Common myeloid progenitor, CD34-positive (primary cell): ENCODE results near the gene EXOC6.
A peak's percentile ranks its signal among the peaks of the same experiment; 100 is the strongest.

ENCODE experiments used
- CTCF ChIA-PET: fragments of 350-600 bp; sonication (Branson Sonifier 250); formaldehyde crosslinking; loops from one replicate; lab custom pipeline; 2021; ENCODE audit warnings: antibody characterized with exemption; lab: Charles Lee
- POLR2A ChIA-PET: fragments of 350-600 bp; sonication (Branson Sonifier 250); formaldehyde crosslinking; loops from one replicate; lab custom pipeline; 2021; ENCODE audit warnings: antibody characterized with exemption; lab: Charles Lee
- DNase-seq, 3 donors: peaks; one replicate each; pipeline versions ENCODE4 v3.0.0 to v3.0.0-alpha.2; 2013
- H3K27ac ChIP-seq, 2 experiments: 1 replicate in 1 of 2; 2 replicates in 1 of 2; pipeline ENCODE4 v1.7.0; 2013; ENCODE audit warnings: inconsistent platforms in 2 of 2, low read length in 2 of 2, mild to moderate bottlenecking in 2 of 2, low read depth in 1 of 2, moderate library complexity in 1 of 2; ENCODE audit not compliant: severe bottlenecking in 2 of 2, insufficient read depth in 1 of 2, poor library complexity in 1 of 2
- H3K27me3 ChIP-seq, 5 experiments: replicated peaks in 2 of 5; 1 replicate in 3 of 5; 2 replicates in 2 of 5; pipeline versions ENCODE4 v1.6.1 to v1.7.0; 2013; ENCODE audit warnings: low read length in 4 of 5, mild to moderate bottlenecking in 2 of 5, moderate library complexity in 2 of 5, inconsistent platforms in 1 of 5; ENCODE audit not compliant: insufficient read depth in 5 of 5, control insufficient read depth in 4 of 5
- H3K36me3 ChIP-seq, 4 experiments: 1 replicate in 2 of 4; 2 replicates in 2 of 4; pipeline versions ENCODE4 v1.6.1 to v1.7.0; 2013; ENCODE audit warnings: low read length in 3 of 4, control low read depth in 1 of 4, mild to moderate bottlenecking in 1 of 4; ENCODE audit not compliant: control insufficient read depth in 4 of 4, insufficient read depth in 4 of 4
- H3K4me1 ChIP-seq, 4 experiments: 1 replicate in 3 of 4; 2 replicates in 1 of 4; pipeline versions ENCODE4 v1.6.1 to v1.7.1; 2013; ENCODE audit warnings: low read length in 3 of 4, mild to moderate bottlenecking in 3 of 4, control low read depth in 1 of 4, inconsistent platforms in 1 of 4, moderate library complexity in 1 of 4; ENCODE audit not compliant: control insufficient read depth in 4 of 4, insufficient read depth in 4 of 4; ENCODE audit errors: control extremely low read depth in 1 of 4
- H3K4me3 ChIP-seq, 7 experiments: 1 replicate in 4 of 7; 2 replicates in 3 of 7; pipeline versions ENCODE4 v1.5.1 to v1.7.0; 2013; ENCODE audit warnings: mild to moderate bottlenecking in 7 of 7, low read length in 6 of 7, moderate library complexity in 6 of 7, inconsistent platforms in 2 of 7, low read depth in 2 of 7, control low read depth in 1 of 7; ENCODE audit not compliant: insufficient read depth in 4 of 7, control insufficient read depth in 1 of 7; ENCODE audit errors: extremely low read depth in 1 of 7
- H3K9me3 ChIP-seq, 5 experiments: 1 replicate in 4 of 5; 2 replicates in 1 of 5; pipeline versions ENCODE4 v1.6.1 to v1.7.1; 2013; ENCODE audit warnings: low read length in 4 of 5, mild to moderate bottlenecking in 2 of 5, inconsistent platforms in 1 of 5, low read depth in 1 of 5, moderate library complexity in 1 of 5; ENCODE audit not compliant: control insufficient read depth in 4 of 5, insufficient read depth in 2 of 5; ENCODE audit errors: control extremely low read depth in 1 of 5
- WGBS: methylation state at CpG from one replicate; pipeline ENCODE4 v1.1.5; 2013; ENCODE audit not compliant: insufficient coverage; 5-methylcytosine and 5-hydroxymethylcytosine counted together

Gene EXOC6

DNA sequence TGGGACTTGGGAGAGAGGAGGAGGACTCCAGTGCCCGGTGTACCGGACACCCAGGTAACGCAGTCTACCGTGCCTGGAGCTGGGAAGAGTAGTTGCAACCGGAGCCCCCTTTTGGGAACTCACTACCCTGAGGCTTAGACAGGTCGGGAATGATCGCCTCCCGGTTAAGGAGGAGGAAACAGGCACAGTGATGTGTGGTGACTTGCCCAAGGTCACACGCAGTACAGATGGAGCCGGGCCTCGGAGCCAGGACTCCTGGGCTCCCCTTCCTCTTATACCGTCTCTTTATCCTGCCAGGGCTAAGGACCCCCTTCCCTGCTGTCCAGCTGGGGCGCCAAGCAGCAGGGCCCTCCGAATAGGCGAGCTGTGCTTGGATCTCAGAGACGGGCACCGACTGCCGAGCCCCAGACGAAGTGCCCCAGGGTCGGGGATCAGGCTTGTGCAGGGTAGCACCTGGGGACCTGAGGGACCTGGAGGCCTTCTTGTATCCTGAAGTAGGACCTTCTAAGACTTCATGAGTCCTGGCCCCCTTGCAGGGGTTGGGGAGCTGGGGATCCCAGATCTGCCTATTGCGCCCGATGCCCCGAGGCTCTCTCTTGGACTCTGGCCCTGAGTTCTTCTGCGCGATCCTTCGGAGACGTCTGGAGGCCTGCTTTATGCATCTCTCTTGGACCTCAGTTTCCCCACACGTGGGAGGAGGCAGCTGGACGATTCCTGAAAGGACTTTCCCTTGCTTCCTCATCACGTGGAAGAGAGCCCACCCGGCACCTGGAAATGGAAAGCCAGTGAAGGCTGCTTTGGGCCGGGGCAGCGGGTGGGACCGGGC is 224.6 kb downstream of the EXOC6 start:
- Histone ChIP-seq H3K27ac (peak overlapping the region in 1 of 2 experiments; percentile 62), H3K4me3 (peak overlapping the region in 6 of 7 experiments; percentile 41 to 75 (median 62)), H3K9me3 (no peaks in the 10 kb centered on the region), H3K27me3 (peaks cover 5 to 97% (median 67%) of the 10 kb centered on the region in 5 experiments), H3K4me1 (peaks cover 0 to 56% (median 53%) of the 10 kb centered on the region in 4 experiments), H3K36me3 (no peaks in the 10 kb centered on the region)
- DNase-seq = peak in 1 of 3 donors; percentile 41
- POLR2A ChIA-PET = no interaction called here
- CTCF ChIA-PET = interaction anchor here (0.8 to 8.6 kb wide), 5 partner anchors 8 to 284 kb away, joined by 3 to 76 read pairs (median 4); no protein-coding TSS in a partner anchor
- WGBS = 5% methylated on average over 27 of the region's 34 CpGs

DNA sequence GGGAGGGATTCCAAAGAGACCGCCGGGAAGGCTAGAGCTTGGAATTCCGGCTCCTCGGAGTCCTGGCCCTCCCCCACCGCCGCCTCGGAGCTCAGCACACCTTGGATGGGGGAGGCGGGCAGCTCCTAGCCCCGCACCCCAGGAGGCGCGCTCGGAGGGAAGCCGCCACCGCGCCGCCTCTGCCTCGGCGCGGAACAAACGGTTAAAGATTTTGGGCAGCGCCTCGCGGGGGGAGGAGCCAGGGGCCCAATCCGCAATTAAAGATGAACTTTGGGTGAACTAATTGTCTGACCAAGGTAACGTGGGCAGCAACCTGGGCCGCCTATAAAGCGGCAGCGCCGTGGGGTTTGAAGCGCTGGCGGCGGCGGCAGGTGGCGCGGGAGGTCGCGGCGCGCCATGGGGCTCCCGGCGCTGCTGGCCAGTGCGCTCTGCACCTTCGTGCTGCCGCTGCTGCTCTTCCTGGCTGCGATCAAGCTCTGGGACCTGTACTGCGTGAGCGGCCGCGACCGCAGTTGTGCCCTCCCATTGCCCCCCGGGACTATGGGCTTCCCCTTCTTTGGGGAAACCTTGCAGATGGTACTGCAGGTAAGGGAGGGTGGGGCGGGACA is 225.3 kb downstream of the EXOC6 start, which contains the start of gene CYP26A1:
Gene CYP26A1 (plus strand): TSS at position 355 of the 608 bp plus-strand sequence. CDS start 42 bp downstream, at position 397.
- H3K4me3 ChIP-seq = peak within 1 kb of the TSS; percentile 15 to 75 (median 59)
- peak within 1 kb of the TSS in 1 of 2 experiments; percentile 62 for H3K27ac ChIP-seq
- peaks cover 6 to 95% (median 61%) of the 10 kb centered on the region in 5 experiments for H3K27me3 ChIP-seq
- ChIA-PET CTCF (interaction anchor here (0.8 to 8.6 kb wide), 5 partner anchors 9 to 283 kb away, joined by 3 to 76 read pairs (median 4); no protein-coding TSS in a partner anchor), POLR2A (no interaction called here)
- DNase-seq = peak in 1 of 3 donors; percentile 50
- peaks cover 0 to 49% (median 46%) of the 10 kb centered on the region in 4 experiments for H3K4me1 ChIP-seq
- no peaks in the 10 kb centered on the region for H3K9me3 ChIP-seq
- no peaks in the 10 kb centered on the region for H3K36me3 ChIP-seq
- 0% methylated on average over 44 of the region's 52 CpGs for WGBS

DNA sequence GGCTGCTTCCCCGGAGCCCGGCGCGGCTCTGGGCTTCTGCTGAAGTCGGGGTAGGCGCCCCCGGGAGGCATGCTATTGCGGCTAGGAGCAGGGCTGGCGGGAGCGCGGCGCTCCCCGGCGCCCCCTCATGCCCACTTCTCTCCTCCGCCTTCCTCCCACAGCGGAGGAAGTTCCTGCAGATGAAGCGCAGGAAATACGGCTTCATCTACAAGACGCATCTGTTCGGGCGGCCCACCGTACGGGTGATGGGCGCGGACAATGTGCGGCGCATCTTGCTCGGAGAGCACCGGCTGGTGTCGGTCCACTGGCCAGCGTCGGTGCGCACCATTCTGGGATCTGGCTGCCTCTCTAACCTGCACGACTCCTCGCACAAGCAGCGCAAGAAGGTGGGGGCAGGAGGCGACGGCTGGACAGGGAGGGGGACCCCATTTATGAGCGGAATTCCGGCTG is 225.9 kb downstream of the EXOC6 start:
- H3K4me3 ChIP-seq = peak overlapping the region; percentile 4 to 75 (median 59)
- peaks cover 0 to 43% (median 40%) of the 10 kb centered on the region in 4 experiments for H3K4me1 ChIP-seq
- no peak overlapping the region for H3K27ac ChIP-seq
- ChIA-PET POLR2A (no interaction called here), CTCF (interaction anchor here (1.4 to 8.6 kb wide), 3 partner anchors 9 to 39 kb away, joined by 3 to 76 read pairs (median 4); no protein-coding TSS in a partner anchor)
- peaks cover 6 to 93% (median 56%) of the 10 kb centered on the region in 5 experiments for H3K27me3 ChIP-seq
- peak; percentile 58 to 73 (median 62) for DNase-seq
- WGBS = 0% methylated on average over 29 of the region's 40 CpGs
- H3K9me3 ChIP-seq = no peaks in the 10 kb centered on the region
- H3K36me3 ChIP-seq = no peaks in the 10 kb centered on the region

DNA sequence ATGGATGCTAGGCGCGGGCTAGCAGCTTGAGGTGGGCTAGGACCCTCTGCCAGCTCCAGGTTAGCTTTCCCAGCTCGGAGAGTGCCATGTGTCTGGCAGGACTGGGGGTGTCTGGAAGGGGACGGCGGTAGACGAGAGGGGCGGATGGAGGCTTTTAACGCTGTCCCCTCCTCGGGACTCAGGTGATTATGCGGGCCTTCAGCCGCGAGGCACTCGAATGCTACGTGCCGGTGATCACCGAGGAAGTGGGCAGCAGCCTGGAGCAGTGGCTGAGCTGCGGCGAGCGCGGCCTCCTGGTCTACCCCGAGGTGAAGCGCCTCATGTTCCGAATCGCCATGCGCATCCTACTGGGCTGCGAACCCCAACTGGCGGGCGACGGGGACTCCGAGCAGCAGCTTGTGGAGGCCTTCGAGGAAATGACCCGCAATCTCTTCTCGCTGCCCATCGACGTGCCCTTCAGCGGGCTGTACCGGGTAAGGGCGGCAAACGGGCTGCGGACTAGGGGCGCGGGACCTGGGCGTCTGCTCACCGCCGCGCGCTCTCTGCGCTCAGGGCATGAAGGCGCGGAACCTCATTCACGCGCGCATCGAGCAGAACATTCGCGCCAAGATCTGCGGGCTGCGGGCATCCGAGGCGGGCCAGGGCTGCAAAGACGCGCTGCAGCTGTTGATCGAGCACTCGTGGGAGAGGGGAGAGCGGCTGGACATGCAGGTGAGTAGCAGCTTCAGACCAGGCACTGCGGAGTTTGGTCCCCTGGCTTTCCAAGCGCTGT is 226.5 kb downstream of the EXOC6 start:
- no peak overlapping the region for H3K27ac ChIP-seq
- DNase-seq = peak in 1 of 3 donors; percentile 55
- under 1% methylated on average over 67 of the region's 67 CpGs for WGBS
- ChIA-PET CTCF (interaction anchor here (1.4 to 8.6 kb wide), 4 partner anchors 10 to 278 kb away, joined by 3 to 111 read pairs (median 40); no protein-coding TSS in a partner anchor), POLR2A (no interaction called here)
- no peaks in the 10 kb centered on the region for H3K36me3 ChIP-seq
- peak overlapping the region in 5 of 7 experiments; percentile 39 to 75 (median 64) for H3K4me3 ChIP-seq
- peaks cover 8 to 93% (median 52%) of the 10 kb centered on the region in 5 experiments for H3K27me3 ChIP-seq
- peaks cover 0 to 43% (median 41%) of the 10 kb centered on the region in 4 experiments for H3K4me1 ChIP-seq
- no peaks in the 10 kb centered on the region for H3K9me3 ChIP-seq

DNA sequence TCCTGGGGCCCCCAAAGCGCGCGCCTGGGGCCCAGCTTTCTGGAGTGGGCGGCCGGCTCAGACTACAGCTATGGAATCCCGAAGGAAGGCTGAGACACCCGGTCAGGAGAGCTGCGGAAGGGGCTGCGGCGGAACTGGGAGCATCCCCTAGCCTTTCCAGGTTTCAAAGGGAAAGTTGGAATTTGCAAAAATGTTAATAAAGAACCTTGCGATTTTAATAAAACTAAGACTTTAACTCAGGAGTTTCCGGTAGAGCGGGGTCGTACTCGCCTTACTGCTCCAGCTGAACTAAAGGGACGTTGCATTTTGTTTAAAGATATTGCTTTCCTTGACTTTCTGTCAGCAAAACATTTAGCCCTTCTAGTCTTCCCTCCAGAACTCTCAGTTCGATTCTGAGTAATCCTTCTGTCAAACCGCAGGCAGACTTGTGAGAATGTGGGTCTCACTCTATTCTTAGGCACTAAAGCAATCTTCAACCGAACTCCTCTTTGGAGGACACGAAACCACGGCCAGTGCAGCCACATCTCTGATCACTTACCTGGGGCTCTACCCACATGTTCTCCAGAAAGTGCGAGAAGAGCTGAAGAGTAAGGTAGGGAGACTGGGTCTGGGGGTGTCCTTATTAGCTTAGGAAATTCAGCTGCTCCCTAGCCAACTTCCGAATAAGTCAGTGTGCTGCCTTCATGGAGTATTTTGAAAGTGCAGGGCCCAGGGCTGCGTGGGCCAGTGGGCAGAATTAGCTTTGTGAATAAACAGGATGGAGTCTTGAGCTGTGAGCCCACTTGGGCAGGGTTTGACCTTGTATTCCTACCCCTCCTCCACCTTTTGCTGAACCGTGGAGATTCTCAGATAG is 227.3 kb downstream of the EXOC6 start:
- peak overlapping the region in 3 of 7 experiments; percentile 64 to 75 (median 72) for H3K4me3 ChIP-seq
- peaks cover 8 to 90% (median 50%) of the 10 kb centered on the region in 5 experiments for H3K27me3 ChIP-seq
- peaks cover 0 to 48% (median 42%) of the 10 kb centered on the region in 4 experiments for H3K4me1 ChIP-seq
- H3K27ac ChIP-seq = no peak overlapping the region
- no peak for DNase-seq
- 33% methylated on average over 14 of the region's 25 CpGs for WGBS
- no peaks in the 10 kb centered on the region for H3K36me3 ChIP-seq
- CTCF ChIA-PET = interaction anchor here (0.9 to 8.6 kb wide), 4 partner anchors 11 to 407 kb away, joined by 3 to 111 read pairs (median 40); partner anchors contain the start of gene MYOF
- H3K9me3 ChIP-seq = no peaks in the 10 kb centered on the region
- POLR2A ChIA-PET = no interaction called here
